WTC11 (cell line): Measurements from ENCODE around the gene MED8. TPM values are rescaled to one million over a fixed set of nuclear protein-coding genes. Genes with fewer than 3 reads are reported as not detected.

Experiments used
- ATAC-seq: fragments of 200-7000 bp; cut with Tn5 transposase; 2 replicates; pipeline ENCODE4 v1.10.0; 2021; ENCODE audit warnings: mild to moderate bottlenecking, moderate library complexity
- CTCF ChIA-PET: fragments of 300-600 bp; sonication (Branson Sonifier 250); formaldehyde crosslinking; loops from one replicate; lab custom pipeline; 2021; ENCODE audit warnings: antibody characterized with exemption; lab: Charles Lee
- POLR2A ChIA-PET: fragments of 350-600 bp; sonication (Branson Sonifier 250); formaldehyde crosslinking; loops from one replicate; lab custom pipeline; 2021; ENCODE audit warnings: antibody characterized with exemption; lab: Charles Lee
- DNase-seq: peaks from one replicate; pipeline ENCODE4 v3.0.0; 2021; ENCODE audit warnings: low spot score
- H3K27ac Mint-ChIP-seq: 2 replicates; pipeline ENCODE4 v1.8.0; 2021; ENCODE audit warnings: mixed read lengths
- H3K27me3 Mint-ChIP-seq: 2 replicates; pipeline ENCODE4 v1.8.0; 2021; ENCODE audit warnings: low read depth, mild to moderate bottlenecking, moderate library complexity, mixed read lengths
- H3K36me3 Mint-ChIP-seq: 2 replicates; pipeline ENCODE4 v1.8.0; 2021; ENCODE audit warnings: mixed read lengths
- H3K4me1 Mint-ChIP-seq: 2 replicates; pipeline ENCODE4 v1.8.0; 2022; ENCODE audit warnings: mixed read lengths
- H3K4me3 Mint-ChIP-seq: 2 replicates; pipeline ENCODE4 v1.8.0; 2021; ENCODE audit warnings: mild to moderate bottlenecking, moderate library complexity, mixed read lengths
- H3K9me3 Mint-ChIP-seq: 2 replicates; pipeline ENCODE4 v1.8.0; 2021; ENCODE audit warnings: mixed read lengths
- ARID4B ChIP-seq: sonication (generic); formaldehyde crosslinking; IDR thresholded peaks from 2 replicates; pipeline ENCODE4 v1.8.0; 2023; ENCODE audit warnings: missing genetic modification reagents, mild to moderate bottlenecking, borderline replicate concordance
- ATF1 ChIP-seq: sonication (generic); formaldehyde crosslinking; IDR thresholded peaks from 2 replicates; pipeline ENCODE4 v1.8.1; 2023; ENCODE audit warnings: mild to moderate bottlenecking, moderate library complexity, missing genetic modification reagents
- E2F4 ChIP-seq: sonication (generic); formaldehyde crosslinking; IDR thresholded peaks from 2 replicates; pipeline ENCODE4 v1.8.1; 2022; ENCODE audit warnings: low read depth, mild to moderate bottlenecking, moderate library complexity, missing genetic modification reagents, borderline replicate concordance
- E2F5 ChIP-seq: sonication (generic); formaldehyde crosslinking; IDR thresholded peaks from 2 replicates; pipeline ENCODE4 v1.8.1; 2022; ENCODE audit warnings: mild to moderate bottlenecking, moderate library complexity, missing genetic modification reagents
- GABPB1 ChIP-seq: sonication (generic); formaldehyde crosslinking; IDR thresholded peaks from 2 replicates; pipeline ENCODE4 v1.8.1; 2023; ENCODE audit warnings: mild to moderate bottlenecking, missing genetic modification reagents
- GRHL2 ChIP-seq: fragments of 250-450 bp; sonication (Bioruptor Pico); IDR thresholded peaks from 2 replicates; pipeline ENCODE4 v1.8.0; 2022; ENCODE audit warnings: mild to moderate bottlenecking, moderate library complexity; ENCODE audit not compliant: insufficient replicate concordance, severe bottlenecking
- MAX ChIP-seq: sonication (generic); formaldehyde crosslinking; IDR thresholded peaks from 2 replicates; pipeline ENCODE4 v1.8.0; 2022; ENCODE audit warnings: mild to moderate bottlenecking, missing genetic modification reagents
- MXD4 ChIP-seq: fragments of 250-450 bp; sonication (Bioruptor Pico); IDR thresholded peaks from 2 replicates; pipeline ENCODE4 v1.8.0; 2021; ENCODE audit warnings: mild to moderate bottlenecking, moderate library complexity, borderline replicate concordance
- NFE2L1 ChIP-seq: sonication (generic); formaldehyde crosslinking; IDR thresholded peaks from 2 replicates; pipeline ENCODE4 v1.8.1; 2023; ENCODE audit warnings: missing genetic modification reagents
- OVOL2 ChIP-seq: fragments of 250-450 bp; sonication (Bioruptor Pico); IDR thresholded peaks from 2 replicates; pipeline ENCODE4 v1.9.0; 2021; ENCODE audit warnings: mild to moderate bottlenecking, borderline replicate concordance
- SMAD3 ChIP-seq: sonication (generic); formaldehyde crosslinking; IDR thresholded peaks from 2 replicates; pipeline ENCODE4 v1.8.0; 2022; ENCODE audit warnings: missing genetic modification reagents, mild to moderate bottlenecking, borderline replicate concordance
- TP53 ChIP-seq: sonication (generic); formaldehyde crosslinking; IDR thresholded peaks from 2 replicates; pipeline ENCODE4 v1.8.1; 2023; ENCODE audit warnings: mild to moderate bottlenecking, missing genetic modification reagents
- ZBTB43 ChIP-seq: sonication (generic); formaldehyde crosslinking; IDR thresholded peaks from 2 replicates; pipeline ENCODE4 v1.8.1; 2023; ENCODE audit warnings: mild to moderate bottlenecking, missing genetic modification reagents
- ZMAT4 ChIP-seq: fragments of 250-450 bp; sonication (Bioruptor Pico); IDR thresholded peaks from 2 replicates; pipeline ENCODE4 v1.9.0; 2021; ENCODE audit warnings: mild to moderate bottlenecking
- ZNF138 ChIP-seq: sonication (generic); formaldehyde crosslinking; conservative IDR thresholded peaks from 2 replicates; pipeline ENCODE4 v1.8.1; 2022; ENCODE audit warnings: mild to moderate bottlenecking, moderate library complexity, missing genetic modification reagents
- ZNF416 ChIP-seq: fragments of 250-450 bp; sonication (Bioruptor Pico); IDR thresholded peaks from 2 replicates; pipeline ENCODE4 v1.9.0; 2021; ENCODE audit warnings: mild to moderate bottlenecking, inconsistent platforms
- ZNF423 ChIP-seq: fragments of 250-450 bp; sonication (Bioruptor Pico); IDR thresholded peaks from 2 replicates; pipeline ENCODE4 v2.1.2; 2022; ENCODE audit warnings: mild to moderate bottlenecking, moderate library complexity
- ZNF425 ChIP-seq: fragments of 250-450 bp; sonication (Bioruptor Pico); conservative IDR thresholded peaks from 2 replicates; pipeline ENCODE4 v1.9.0; 2021; ENCODE audit warnings: mild to moderate bottlenecking
- total RNA-seq: library from RNA; stranded (reverse); gene quantifications from 3 replicates; pipeline ENCODE4 v1.2.3, GENCODE V29; 2021

MED8 gene
- total RNA-seq, 1 experiment from 2014 or later = 17.7 TPM

- TF ChIP-seq ZBTB43 (no peak), SMAD3 (CRISPR knock-in tag) (no peak), NFE2L1 (CRISPR knock-in tag) (no peak), MXD4 (CRISPR knock-in tag) (no peak), ZNF138 (CRISPR knock-in tag) (no peak), OVOL2 (CRISPR knock-in tag) (no peak), ZNF423 (CRISPR knock-in tag) (no peak)
Measured at GRCh38 chr1:43419627-43420425, 30.2 kb upstream of the MED8 start (continued).

- no peaks in the 10 kb centered on the region for H3K27me3 Mint-ChIP-seq
- peaks cover 9% of the 10 kb centered on the region for H3K4me1 Mint-ChIP-seq
- no peak for TF ChIP-seq MAX (CRISPR knock-in tag)
- no peak for TF ChIP-seq ZBTB43
- POLR2A ChIA-PET = no interaction called here
- H3K4me3 Mint-ChIP-seq = no peak overlapping the region
- peaks cover 15% of the 10 kb centered on the region for H3K36me3 Mint-ChIP-seq
- no peak overlapping the region for H3K27ac Mint-ChIP-seq
- no peak for DNase-seq
- CTCF ChIA-PET = interaction anchor here (1.0 kb wide), 1 partner anchor 192 kb away, joined by 4 read pairs; no protein-coding TSS in a partner anchor
- H3K9me3 Mint-ChIP-seq = no peaks in the 10 kb centered on the region
- ATAC-seq = no peak
Measured at GRCh38 chr1:43418858-43419257, 29.3 kb upstream of the MED8 start.

- ChIA-PET CTCF (interaction anchor here (1.8 to 3.1 kb wide), 2 partner anchors 25 to 187 kb away, joined by 7 to 100 read pairs; no protein-coding TSS in a partner anchor), POLR2A (no interaction called here)
- Mint-ChIP-seq H3K36me3 (peaks cover 11% of the 10 kb centered on the region), H3K27me3 (no peaks in the 10 kb centered on the region), H3K27ac (no peak overlapping the region), H3K4me3 (no peak overlapping the region), H3K9me3 (peaks cover 6% of the 10 kb centered on the region), H3K4me1 (no peaks in the 10 kb centered on the region)
- DNase-seq (no peak), ATAC-seq (no peak)
- TF ChIP-seq ARID4B (CRISPR knock-in tag) = no peak
- no peak for TF ChIP-seq E2F5 (CRISPR knock-in tag)
- no peak for TF ChIP-seq ZNF425 (CRISPR knock-in tag)
- no peak for TF ChIP-seq GRHL2 (CRISPR knock-in tag)
- no peak for TF ChIP-seq E2F4 (CRISPR knock-in tag)
- no peak for TF ChIP-seq TP53 (CRISPR knock-in tag)
- TF ChIP-seq ZMAT4 (CRISPR knock-in tag) = no peak
- no peak for TF ChIP-seq GABPB1
- TF ChIP-seq ATF1 (CRISPR knock-in tag) = no peak
- TF ChIP-seq ZNF416 (CRISPR knock-in tag) = no peak
Measured at GRCh38 chr1:43415901-43416300, 26.3 kb upstream of the MED8 start.
